ENCODE data around the gene MAP3K7.

- TF ChIP-seq CTCF (IDR thresholded peaks at IDR 0.05), result no peak
- no peak for TF ChIP-seq POLR2A (IDR thresholded peaks at IDR 0.05)
- no peak for TF ChIP-seq POLR2AphosphoS5 (IDR thresholded peaks at IDR 0.05)
- no peak for TF ChIP-seq EP300 (IDR thresholded peaks at IDR 0.05)
These were observed 24.9 kb upstream of the MAP3K7 start for GRCh38 chr6:90611543-90612312.

Measured in suprapubic skin (tissue), 4 donors.